Stimulated activated CD8-positive, alpha-beta memory T cell treated with anti-CD3 and anti-CD28 coated beads, Interleukin-4, amount 100 ng/mL, for 4 hours (primary cell): Measurements from ENCODE around the gene STK11IP.

ENCODE experiments used
- DNase-seq, 2 donors: peaks; one replicate each; pipeline ENCODE4 v3.0.0-alpha.2; 2020; ENCODE audit warnings: low read depth in 2 of 2, low spot score in 1 of 2

STK11IP gene

DNA sequence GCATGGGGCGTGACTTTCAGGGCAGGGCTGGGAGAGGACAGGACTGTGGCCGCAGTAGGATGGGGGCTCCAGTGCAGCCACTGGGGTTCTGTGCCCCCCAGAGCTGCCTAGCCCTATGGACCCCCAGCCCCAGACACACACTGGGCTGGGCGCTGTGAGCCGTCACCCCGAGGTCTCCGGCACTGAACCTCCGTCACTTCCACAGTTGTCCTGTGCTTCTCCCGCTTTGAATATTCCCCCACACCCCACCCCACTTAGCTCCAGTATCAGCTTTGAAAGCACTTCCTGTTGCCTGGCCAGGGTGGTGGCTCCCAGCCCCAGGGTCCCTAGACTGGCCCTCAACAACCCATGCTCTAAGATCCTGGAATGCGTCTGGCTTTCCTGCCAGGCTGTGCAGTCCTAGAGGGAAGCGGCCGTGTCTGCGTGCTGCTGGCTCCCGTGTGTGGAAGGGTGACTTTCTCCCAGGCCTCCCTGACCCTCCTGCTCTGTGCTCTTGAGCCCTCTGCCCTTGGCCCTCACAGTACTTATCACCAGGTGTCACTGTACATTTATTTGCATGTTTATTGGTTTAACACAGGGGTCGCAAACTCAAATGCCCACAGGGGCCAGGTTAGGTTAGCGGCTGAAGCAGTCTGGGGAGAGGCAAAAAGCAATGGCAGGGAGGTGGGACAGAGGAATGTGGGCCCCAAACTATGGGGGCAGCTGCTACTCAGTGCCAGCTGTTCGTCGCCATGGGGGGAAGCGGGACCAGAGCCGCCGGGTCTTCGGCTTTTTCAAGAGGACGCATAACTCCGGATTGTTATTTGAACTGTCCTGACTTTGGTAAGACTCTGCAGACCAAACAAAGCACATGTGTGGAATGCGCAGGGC lies 36.2 kb upstream of the STK11IP start:
- no peak for DNase-seq

- no peak for DNase-seq
Observed at GRCh38 chr2:219562049-219563020, 35.3 kb upstream of the STK11IP start.

- DNase-seq: no peak
Observed at GRCh38 chr2:219563271-219563928, 34.3 kb upstream of the STK11IP start.

DNA sequence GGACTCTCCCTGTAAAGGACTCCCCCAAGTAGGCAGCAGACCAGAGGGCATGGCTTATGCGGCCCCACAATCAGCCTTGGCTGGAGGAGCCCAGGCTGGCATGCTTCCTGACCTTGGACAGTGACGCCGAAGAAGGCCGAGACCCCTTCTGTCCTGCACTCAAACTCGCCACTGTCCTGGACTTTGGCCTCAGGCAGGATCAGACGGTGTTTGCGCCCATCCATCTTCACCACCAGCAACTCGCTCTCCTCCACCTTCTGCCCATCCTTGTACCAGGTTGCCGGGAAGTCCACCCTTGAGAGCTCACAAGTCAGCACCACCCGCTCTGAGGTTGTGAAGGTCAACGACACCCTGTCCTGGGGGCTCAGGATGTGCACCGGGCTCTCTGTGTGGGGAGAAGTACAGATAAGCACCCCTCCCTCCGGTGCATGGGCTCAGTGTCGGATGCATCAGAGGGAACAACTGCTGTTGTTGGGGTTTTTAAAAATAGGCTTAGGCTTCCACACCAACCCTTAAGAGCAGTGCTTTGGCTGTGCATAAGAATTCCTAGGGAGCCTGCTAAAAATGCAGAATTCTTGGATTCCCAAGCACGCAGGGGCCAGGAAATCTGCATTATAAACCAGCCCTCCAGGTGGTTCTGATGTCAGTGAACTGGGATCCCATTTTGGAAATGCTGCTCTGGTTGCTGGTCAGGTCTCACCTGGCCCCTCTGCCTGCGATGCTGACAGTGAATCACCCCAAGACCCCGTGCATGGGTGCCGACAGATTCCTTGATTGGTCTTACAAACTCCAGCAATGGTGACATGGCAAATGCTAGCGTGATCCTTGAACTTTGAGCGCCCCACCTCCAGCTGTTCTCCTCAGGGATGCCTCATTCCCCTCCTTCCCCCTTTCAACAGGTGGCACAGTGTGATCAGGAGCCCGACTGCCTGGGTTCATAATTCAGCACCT lies 32.3 kb upstream of the STK11IP start:
- no peak for DNase-seq

GRCh38 chr2:219566640-219567039 lies 31.0 kb upstream of the STK11IP start:
- DNase-seq: no peak

GRCh38 chr2:219567131-219567530 lies 30.5 kb upstream of the STK11IP start:
- no peak for DNase-seq

DNA sequence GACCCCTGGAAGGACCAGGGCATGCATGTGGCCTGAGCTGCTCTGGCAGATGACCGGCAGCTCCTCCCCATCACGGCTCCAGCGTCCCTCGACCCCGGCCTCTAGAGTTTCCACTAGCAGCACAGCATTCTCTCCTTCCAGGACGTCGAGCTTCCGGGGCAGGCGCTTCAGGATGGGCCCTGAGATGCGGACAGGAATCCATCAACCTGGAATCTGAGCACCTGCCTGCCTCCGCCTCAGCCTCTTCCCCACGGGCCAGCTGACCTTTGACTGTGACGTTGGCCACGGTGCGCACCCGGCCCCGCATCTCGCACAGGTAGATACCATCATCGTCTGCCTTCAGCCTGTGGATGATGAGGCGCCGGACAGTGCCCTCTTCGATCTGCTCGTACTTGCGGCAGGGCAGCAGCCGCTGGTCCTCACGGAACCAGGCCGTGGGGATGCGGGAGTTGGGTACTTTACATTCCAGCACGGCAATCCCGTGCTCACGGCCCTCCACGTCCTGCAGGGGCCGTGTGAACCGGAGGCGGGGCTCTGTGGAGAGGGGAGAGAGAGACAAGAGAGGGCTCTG lies 29.8 kb upstream of the STK11IP start:
- DNase-seq: no peak

GRCh38 chr2:219569041-219569440 lies 28.6 kb upstream of the STK11IP start:
- DNase-seq: no peak

- no peak for DNase-seq
Observed at GRCh38 chr2:219569635-219570034, 28.0 kb upstream of the STK11IP start.

GRCh38 chr2:219570194-219570923 lies 27.3 kb upstream of the STK11IP start:
- no peak for DNase-seq

- DNase-seq: no peak
Observed at GRCh38 chr2:219570924-219571310, 26.7 kb upstream of the STK11IP start.

DNA sequence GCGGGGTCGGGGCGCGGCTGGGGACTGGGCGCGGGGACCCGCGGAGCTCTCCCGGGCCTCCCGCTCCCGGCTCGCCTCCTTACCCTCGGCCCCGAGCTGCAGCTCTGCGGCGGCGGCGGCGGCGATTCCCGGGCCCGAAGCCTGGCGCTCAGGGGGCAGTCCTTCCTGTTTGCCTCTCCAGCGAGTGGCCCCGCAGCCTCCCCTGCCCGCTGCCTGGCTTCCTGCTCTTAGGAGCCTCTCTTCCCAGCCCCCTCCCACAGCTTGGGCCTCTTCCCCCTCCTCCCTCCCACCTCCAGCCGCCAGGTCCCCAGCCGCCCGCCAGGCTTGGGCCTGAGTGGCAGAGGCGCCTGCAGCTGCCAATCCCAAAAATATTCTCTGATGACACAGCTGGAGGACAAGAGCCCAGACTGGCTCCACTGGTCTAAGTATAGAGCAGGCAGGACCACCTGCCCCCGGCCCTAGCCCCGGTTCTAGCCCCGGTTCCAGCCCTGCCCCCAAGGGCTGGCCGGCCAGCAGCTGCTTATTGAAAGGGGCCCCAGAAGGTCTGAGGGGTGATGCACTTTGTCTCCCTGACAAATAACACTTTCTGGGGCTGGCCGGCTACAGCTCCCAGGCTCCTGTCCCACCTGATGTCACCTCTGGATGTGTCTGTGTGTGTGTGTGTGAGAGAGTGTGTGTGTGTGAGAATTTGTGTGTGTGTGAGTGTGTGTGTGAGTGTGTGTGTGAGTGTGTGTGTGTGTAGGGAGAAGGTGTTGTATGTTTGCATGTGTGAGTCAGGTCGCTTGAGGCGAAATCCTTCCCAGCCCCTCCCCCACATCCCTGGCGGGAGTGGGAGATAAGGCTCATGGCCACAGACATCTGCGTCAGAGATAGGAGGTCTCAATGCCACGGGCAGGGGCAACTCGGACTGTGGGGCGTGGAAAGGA lies 26.1 kb upstream of the STK11IP start, which contains the start of gene OBSL1:
Gene OBSL1, minus strand, starts transcription at position 229 of the 926 bp plus-strand sequence. CDS start 307 bp downstream, outside the sequence.
- DNase-seq: no peak

DNA sequence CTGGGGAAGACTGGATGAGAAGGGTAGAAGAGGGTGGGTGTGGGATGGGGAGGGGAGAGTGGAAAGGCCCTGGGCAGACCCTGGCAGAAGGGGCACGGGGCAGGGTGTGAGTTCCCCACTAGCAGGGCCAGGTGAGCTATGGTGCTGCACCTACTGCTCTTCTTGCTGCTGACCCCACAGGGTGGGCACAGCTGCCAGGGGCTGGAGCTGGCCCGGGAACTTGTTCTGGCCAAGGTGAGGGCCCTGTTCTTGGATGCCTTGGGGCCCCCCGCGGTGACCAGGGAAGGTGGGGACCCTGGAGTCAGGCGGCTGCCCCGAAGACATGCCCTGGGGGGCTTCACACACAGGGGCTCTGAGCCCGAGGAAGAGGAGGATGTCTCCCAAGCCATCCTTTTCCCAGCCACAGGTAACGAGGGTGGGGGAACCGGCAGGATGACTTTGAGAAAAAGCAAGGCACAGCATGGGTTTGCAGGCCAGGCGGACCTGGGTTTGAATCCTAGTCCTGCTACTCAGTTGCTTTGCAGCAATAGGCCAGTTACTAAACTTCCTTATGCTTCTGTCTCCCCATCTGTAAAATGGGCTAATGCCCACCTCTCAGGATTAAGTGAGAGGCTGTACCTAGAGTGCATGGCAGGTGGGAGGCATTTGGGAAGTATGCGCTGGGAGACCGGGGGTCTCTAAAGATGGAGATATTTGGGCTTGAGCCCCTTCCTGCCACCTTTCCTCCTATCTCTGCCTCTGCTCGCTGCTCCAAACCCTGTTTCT lies 25.2 kb upstream of the STK11IP start, which contains the start of gene INHA:
Gene INHA, plus strand, starts transcription at position 74 of the 765 bp plus-strand sequence. Its CDS starts 65 bp downstream, at position 139.
- DNase-seq: no peak

DNA sequence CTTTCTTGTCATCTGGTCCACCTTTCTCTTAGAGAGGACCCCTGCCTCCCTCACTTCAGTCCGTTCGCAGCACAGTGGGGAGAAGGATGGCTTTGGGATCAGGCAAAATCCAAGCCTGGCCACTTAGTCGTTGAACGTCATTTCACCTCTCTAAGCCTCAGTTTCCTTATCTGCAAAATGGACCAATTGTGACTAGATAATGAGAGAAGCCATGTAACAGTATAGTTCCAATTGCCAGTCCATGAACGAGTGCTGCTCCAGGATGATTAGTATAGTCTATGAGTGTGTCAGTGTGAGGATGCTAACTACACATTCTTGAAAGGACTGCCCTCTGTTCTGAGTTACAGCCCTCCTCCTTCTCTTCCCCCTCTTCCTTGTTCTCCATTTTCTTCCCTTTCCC lies 24.5 kb upstream of the STK11IP start:
- no peak for DNase-seq

DNA sequence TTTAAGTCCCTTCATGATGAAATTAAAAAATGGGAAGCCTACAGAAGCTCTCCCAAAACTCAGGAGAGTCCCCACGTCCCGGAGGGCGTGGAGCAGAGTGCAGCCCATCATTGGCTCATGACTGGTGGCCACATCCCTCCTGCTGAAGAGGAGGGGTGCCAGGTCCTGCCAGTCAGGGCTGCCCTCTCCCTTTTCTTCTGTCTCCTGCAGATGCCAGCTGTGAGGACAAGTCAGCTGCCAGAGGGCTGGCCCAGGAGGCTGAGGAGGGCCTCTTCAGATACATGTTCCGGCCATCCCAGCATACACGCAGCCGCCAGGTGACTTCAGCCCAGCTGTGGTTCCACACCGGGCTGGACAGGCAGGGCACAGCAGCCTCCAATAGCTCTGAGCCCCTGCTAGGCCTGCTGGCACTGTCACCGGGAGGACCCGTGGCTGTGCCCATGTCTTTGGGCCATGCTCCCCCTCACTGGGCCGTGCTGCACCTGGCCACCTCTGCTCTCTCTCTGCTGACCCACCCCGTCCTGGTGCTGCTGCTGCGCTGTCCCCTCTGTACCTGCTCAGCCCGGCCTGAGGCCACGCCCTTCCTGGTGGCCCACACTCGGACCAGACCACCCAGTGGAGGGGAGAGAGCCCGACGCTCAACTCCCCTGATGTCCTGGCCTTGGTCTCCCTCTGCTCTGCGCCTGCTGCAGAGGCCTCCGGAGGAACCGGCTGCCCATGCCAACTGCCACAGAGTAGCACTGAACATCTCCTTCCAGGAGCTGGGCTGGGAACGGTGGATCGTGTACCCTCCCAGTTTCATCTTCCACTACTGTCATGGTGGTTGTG lies 23.0 kb upstream of the STK11IP start:
- DNase-seq: no peak
